Measurements from ENCODE around the gene ATP2B1. TPM values are rescaled to one million over a fixed set of nuclear protein-coding genes. Genes with fewer than 3 reads are reported as not detected.

Gene ATP2B1
- total RNA-seq, 1 experiment from 2014 or later: 20.6 TPM

DNA sequence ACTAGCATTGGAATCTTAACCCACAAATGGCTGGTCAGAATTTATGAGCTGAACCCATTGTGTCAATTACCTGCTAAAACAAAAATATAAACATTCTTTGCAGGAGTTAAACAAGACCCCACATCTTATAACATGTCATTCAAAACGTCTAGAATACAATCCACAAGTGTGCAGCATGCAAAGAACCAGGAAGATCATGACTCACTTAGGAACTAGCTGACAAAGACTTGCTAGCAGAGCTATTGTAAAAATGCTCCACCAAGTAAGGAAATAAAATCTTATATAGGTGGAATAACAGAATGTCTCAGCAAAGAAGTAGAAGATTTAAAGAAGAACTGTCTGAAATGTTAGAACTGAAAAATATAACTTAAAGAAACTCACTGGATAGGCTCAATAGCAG is 156.3 kb downstream of the ATP2B1 start:
- H3T11ph ChIP-seq (ENCODE audit: low read length): no peak overlapping the region
- no peak overlapping the region for H2BK20ac ChIP-seq (ENCODE audit: low read depth, low read length, poor library complexity, severe bottlenecking)
- Mint-ChIP-seq H3K4me1 (no peaks in the 10 kb centered on the region), H3K4me3 (no peak overlapping the region), H3K36me3 (ENCODE audit: insufficient read depth in 1 of 3, low read depth in 3 of 3) (0 out of 7 replicates have a peak, but pooled peaks cover 0 to 4% (median 0%) of the 10 kb centered on the region in 3 experiments), H3K27ac (no peak overlapping the region), H3K9me3 (0 out of 5 replicates have a peak, but pooled peaks cover 0 to 4% of the 10 kb centered on the region in 2 experiments), H3K27me3 (ENCODE audit: low read depth) (no peaks in the 10 kb centered on the region; the same call in 1 of the 2 replicates)
- H3K9me3 ChIP-seq (ENCODE audit: control insufficient read depth, low read depth, low read length): no peaks in the 10 kb centered on the region
- no peaks in the 10 kb centered on the region for H3K79me1 ChIP-seq (ENCODE audit: insufficient read depth, low read depth, low read length, poor library complexity, severe bottlenecking)
- DNase-seq: no peak
- no peak overlapping the region for H3K56ac ChIP-seq (ENCODE audit: insufficient read length, low read depth, low read length)
- H3K27me3 ChIP-seq (ENCODE audit: insufficient read depth, low read length): no peaks in the 10 kb centered on the region
- H2BK5ac ChIP-seq (ENCODE audit: insufficient read length, low read length): no peak overlapping the region
- no peak overlapping the region for H3K27ac ChIP-seq (ENCODE audit: insufficient read length, low read depth, low read length)
- no peak overlapping the region for H3K18ac ChIP-seq (ENCODE audit: insufficient read length, low read depth, low read length)
- no peaks in the 10 kb centered on the region for H3K79me2 ChIP-seq (ENCODE audit: insufficient read depth, low read length)
- no peak overlapping the region for H3K14ac ChIP-seq (ENCODE audit: insufficient read depth, low read length)
- no peak overlapping the region for H2AK5ac ChIP-seq (ENCODE audit: insufficient read length, low read length)
- H3K23ac ChIP-seq (ENCODE audit: insufficient read length, low read depth, low read length): no peak overlapping the region
- H3K4me1 ChIP-seq (ENCODE audit: insufficient read depth, low read length): no peaks in the 10 kb centered on the region
- H3K4me2 ChIP-seq (ENCODE audit: insufficient read depth, insufficient read length, low read length): no peak overlapping the region
- H3K9ac ChIP-seq (ENCODE audit: extremely low read depth, insufficient read length, low read length): no peak overlapping the region
- H3K4ac ChIP-seq (ENCODE audit: low read depth, low read length): no peak overlapping the region
- no peak overlapping the region for H2AFZ ChIP-seq (ENCODE audit: low read length)
- no peaks in the 10 kb centered on the region for H3K23me2 ChIP-seq (ENCODE audit: insufficient read length, low read depth, low read length, poor library complexity, severe bottlenecking)
- no peak overlapping the region for H2BK15ac ChIP-seq (ENCODE audit: low read depth, low read length)
- H4K91ac ChIP-seq (ENCODE audit: insufficient read length, low read depth, low read length): no peak overlapping the region
- no peak overlapping the region for H4K8ac ChIP-seq (replicated peaks; ENCODE audit: insufficient read length, low read depth, low read length)
- no peak overlapping the region for H2BK120ac ChIP-seq (ENCODE audit: low read depth, low read length, poor library complexity, severe bottlenecking)
- no peaks in the 10 kb centered on the region for H4K20me1 ChIP-seq (ENCODE audit: control insufficient read depth, insufficient read depth, insufficient read length)
- H2BK12ac ChIP-seq (ENCODE audit: insufficient read length, low read depth, low read length): no peak overlapping the region
- TF ChIP-seq, protein P1, sequence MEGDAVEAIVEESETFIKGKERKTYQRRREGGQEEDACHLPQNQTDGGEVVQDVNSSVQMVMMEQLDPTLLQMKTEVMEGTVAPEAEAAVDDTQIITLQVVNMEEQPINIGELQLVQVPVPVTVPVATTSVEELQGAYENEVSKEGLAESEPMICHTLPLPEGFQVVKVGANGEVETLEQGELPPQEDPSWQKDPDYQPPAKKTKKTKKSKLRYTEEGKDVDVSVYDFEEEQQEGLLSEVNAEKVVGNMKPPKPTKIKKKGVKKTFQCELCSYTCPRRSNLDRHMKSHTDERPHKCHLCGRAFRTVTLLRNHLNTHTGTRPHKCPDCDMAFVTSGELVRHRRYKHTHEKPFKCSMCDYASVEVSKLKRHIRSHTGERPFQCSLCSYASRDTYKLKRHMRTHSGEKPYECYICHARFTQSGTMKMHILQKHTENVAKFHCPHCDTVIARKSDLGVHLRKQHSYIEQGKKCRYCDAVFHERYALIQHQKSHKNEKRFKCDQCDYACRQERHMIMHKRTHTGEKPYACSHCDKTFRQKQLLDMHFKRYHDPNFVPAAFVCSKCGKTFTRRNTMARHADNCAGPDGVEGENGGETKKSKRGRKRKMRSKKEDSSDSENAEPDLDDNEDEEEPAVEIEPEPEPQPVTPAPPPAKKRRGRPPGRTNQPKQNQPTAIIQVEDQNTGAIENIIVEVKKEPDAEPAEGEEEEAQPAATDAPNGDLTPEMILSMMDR (conservative IDR thresholded peaks at IDR 0.05): no peak
- no CpG with 5 or more reads among the region's 1 CpG for WGBS (ENCODE audit: extremely low coverage, insufficient read length, low lambda C conversion rate)
- H4K5ac ChIP-seq (ENCODE audit: insufficient read length, low read depth, low read length): no peak overlapping the region
